Osteocyte (in vitro differentiated cells): ENCODE measurements around the gene KRT80. TPM values are rescaled to one million over a fixed set of nuclear protein-coding genes. Genes with fewer than 3 reads are reported as not detected.

Experiments used
- DNase-seq: peaks from one replicate; pipeline ENCODE4 v3.0.0; 2021; ENCODE audit warnings: mixed read lengths; ENCODE audit not compliant: unreplicated experiment; ENCODE audit errors: extremely low spot score
- H3K27ac Mint-ChIP-seq: one replicate; pipeline ENCODE4 v1.8.0; 2021; ENCODE audit warnings: mild to moderate bottlenecking, mixed read lengths; ENCODE audit not compliant: unreplicated experiment
- H3K27me3 Mint-ChIP-seq: one replicate; pipeline ENCODE4 v1.8.0; 2021; ENCODE audit warnings: mixed read lengths; ENCODE audit not compliant: unreplicated experiment
- H3K36me3 Mint-ChIP-seq: one replicate; pipeline ENCODE4 v1.8.0; 2021; ENCODE audit warnings: mixed read lengths; ENCODE audit not compliant: unreplicated experiment
- H3K4me1 Mint-ChIP-seq: one replicate; pipeline ENCODE4 v1.8.0; 2021; ENCODE audit warnings: mixed read lengths; ENCODE audit not compliant: unreplicated experiment
- H3K4me3 Mint-ChIP-seq: one replicate; pipeline ENCODE4 v1.8.0; 2021; ENCODE audit warnings: mild to moderate bottlenecking, moderate library complexity, mixed read lengths; ENCODE audit not compliant: unreplicated experiment
- H3K9me3 Mint-ChIP-seq: one replicate; pipeline ENCODE4 v1.8.0; 2021; ENCODE audit warnings: mixed read lengths; ENCODE audit not compliant: unreplicated experiment
- CTCF ChIP-seq: fragments of 200-600 bp; sonication (generic); IDR thresholded peaks from 2 replicates; pipeline ENCODE4 v1.5.0; 2021; ENCODE audit warnings: antibody characterized with exemption, mild to moderate bottlenecking, moderate library complexity
- total RNA-seq: library from RNA; stranded (reverse); gene quantifications from 2 replicates; pipeline ENCODE4 v1.2.1, GENCODE V29; 2021

The KRT80 gene
- total RNA-seq, 1 donor from 2014 or later = 9.9 TPM

DNA sequence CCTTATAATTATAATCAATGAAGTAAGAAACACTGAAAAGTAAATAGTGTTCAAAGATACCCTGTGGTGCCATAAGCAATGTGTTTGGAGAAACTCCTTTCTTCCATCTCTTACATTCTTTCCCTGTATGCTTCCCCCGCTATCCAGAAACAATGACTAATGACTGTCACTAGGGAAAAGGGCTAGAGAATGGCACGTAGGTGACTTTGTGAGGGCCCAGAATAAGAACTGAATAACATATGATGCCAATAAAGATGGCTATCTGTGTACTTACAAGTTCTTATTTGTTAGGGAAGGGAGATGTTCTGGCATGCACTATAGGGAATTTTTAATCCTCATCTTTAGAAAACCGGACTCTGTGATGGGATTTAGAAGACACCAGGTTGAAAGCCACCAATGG lies 36.6 kb upstream of the KRT80 start:
- H3K27ac Mint-ChIP-seq = no peak overlapping the region
- no peak for TF ChIP-seq CTCF
- no peak for DNase-seq
- peaks cover 45% of the 10 kb centered on the region for H3K4me1 Mint-ChIP-seq
- peaks cover 5% of the 10 kb centered on the region for H3K36me3 Mint-ChIP-seq
- peaks cover 25% of the 10 kb centered on the region for H3K9me3 Mint-ChIP-seq
- H3K27me3 Mint-ChIP-seq = no peaks in the 10 kb centered on the region
- no peak overlapping the region for H3K4me3 Mint-ChIP-seq

DNA sequence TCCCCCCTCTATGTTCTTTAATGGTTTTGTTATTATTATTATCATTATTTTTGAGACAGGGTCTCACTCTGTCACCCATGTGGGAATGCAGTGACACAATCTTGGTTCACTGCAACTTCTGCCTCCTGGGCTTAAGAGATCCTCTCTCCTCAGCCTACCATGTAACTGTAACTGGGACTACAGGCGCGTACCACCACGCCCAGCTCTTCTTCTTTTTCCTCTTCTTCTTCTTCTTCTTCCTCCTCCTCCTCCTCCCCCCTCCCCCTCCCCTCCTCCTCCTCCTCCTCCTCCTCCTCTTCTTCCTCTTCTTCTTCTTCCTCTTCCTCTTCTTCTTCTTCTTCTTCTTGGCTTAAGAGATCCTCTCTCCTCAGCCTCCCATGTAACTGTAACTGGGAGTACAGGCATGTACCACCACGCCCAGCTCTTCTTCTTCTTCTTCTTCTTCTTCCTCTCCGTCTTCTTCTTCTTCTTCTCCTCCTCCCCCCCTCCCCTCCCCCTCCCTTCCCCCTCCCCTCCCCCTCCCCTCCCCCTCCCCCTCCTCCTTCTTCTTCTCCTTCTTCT lies 35.9 kb upstream of the KRT80 start:
- no peak for DNase-seq
- no peak for TF ChIP-seq CTCF
- Mint-ChIP-seq H3K4me3 (no peak overlapping the region), H3K9me3 (peaks cover 25% of the 10 kb centered on the region), H3K36me3 (peaks cover 5% of the 10 kb centered on the region), H3K27ac (no peak overlapping the region), H3K27me3 (no peaks in the 10 kb centered on the region), H3K4me1 (peaks cover 43% of the 10 kb centered on the region)

- no peak overlapping the region for H3K4me3 Mint-ChIP-seq
- TF ChIP-seq CTCF = no peak
- H3K27me3 Mint-ChIP-seq = no peaks in the 10 kb centered on the region
- DNase-seq = no peak
- peak overlapping the region; percentile 39 for H3K27ac Mint-ChIP-seq
- H3K36me3 Mint-ChIP-seq = peaks cover 5% of the 10 kb centered on the region
- H3K4me1 Mint-ChIP-seq = peaks cover 31% of the 10 kb centered on the region
- peaks cover 25% of the 10 kb centered on the region for H3K9me3 Mint-ChIP-seq
These were observed 34.6 kb upstream of the KRT80 start for GRCh38 chr12:52226446-52226845.

DNA sequence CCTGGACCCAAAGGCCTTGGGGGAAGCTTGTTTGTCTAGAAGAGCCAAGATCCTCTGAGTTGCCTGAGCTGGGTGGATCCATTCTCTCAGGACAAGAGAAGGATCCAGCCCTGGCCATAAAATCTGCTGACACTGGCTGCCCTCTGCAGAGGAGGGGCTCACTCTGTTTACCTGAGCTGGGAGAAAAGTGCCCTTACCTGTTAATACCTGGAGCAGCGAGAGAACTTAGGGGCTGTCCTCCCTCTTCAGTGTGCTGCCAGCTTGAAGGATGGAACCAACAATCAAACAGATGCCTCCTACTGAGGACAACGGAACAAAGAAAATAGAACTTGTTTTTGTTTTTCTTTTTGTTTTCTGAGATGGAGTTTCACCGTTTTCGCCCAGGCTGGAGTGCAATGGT lies 33.9 kb upstream of the KRT80 start:
- no peak for DNase-seq
- Mint-ChIP-seq H3K4me1 (peaks cover 29% of the 10 kb centered on the region), H3K27ac (no peak overlapping the region), H3K27me3 (no peaks in the 10 kb centered on the region), H3K4me3 (no peak overlapping the region), H3K9me3 (peaks cover 25% of the 10 kb centered on the region), H3K36me3 (peaks cover 5% of the 10 kb centered on the region)
- no peak for TF ChIP-seq CTCF

- Mint-ChIP-seq H3K4me3 (no peak overlapping the region), H3K27ac (peak overlapping the region; percentile 9), H3K9me3 (peaks cover 25% of the 10 kb centered on the region), H3K4me1 (peaks cover 19% of the 10 kb centered on the region), H3K36me3 (peaks cover 5% of the 10 kb centered on the region), H3K27me3 (no peaks in the 10 kb centered on the region)
- DNase-seq = no peak
- TF ChIP-seq CTCF = no peak
These were observed 32.3 kb upstream of the KRT80 start for GRCh38 chr12:52224151-52224550.
